ENCODE measurements around the gene CCDC24. TPM values are rescaled to one million over a fixed set of nuclear protein-coding genes. Genes with fewer than 3 reads are reported as not detected.

Gene CCDC24
- total and polyA plus RNA-seq, 4 donors = 0.92 to 4.2 (median 2.3) TPM

GRCh38 chr1:43982241-43982640 is 9.2 kb upstream of the CCDC24 start:
- no peaks in the 10 kb centered on the region for H3K9me3 ChIP-seq (ENCODE audit: control insufficient read depth in 4 of 4, low read length in 3 of 4)
- H3K36me3 ChIP-seq (ENCODE audit: control insufficient read depth in 4 of 4, insufficient read depth in 3 of 4, low read depth in 1 of 4, low read length in 3 of 4) = peaks cover 0 to 8% (median under 1%) of the 10 kb centered on the region in 4 donors
- H3K4me3 ChIP-seq (ENCODE audit: low read depth in 1 of 3, low read length in 3 of 3) = no peak overlapping the region
- H3K4me1 ChIP-seq (ENCODE audit: control insufficient read depth in 4 of 4, insufficient read depth in 4 of 4, low read length in 3 of 4) = peaks cover 7 to 27% (median 18%) of the 10 kb centered on the region in 4 donors
- H3K27ac ChIP-seq (ENCODE audit: low read depth in 1 of 2, low read length in 2 of 2) = no peak overlapping the region
- WGBS = 97% methylated on average over 8 of the region's 8 CpGs
- DNase-seq (ENCODE audit: low spot score) = no peak
- H3K27me3 ChIP-seq (ENCODE audit: control insufficient read depth in 4 of 4, insufficient read depth in 4 of 4, low read length in 3 of 4) = no peaks in the 10 kb centered on the region
- H3K9ac ChIP-seq (ENCODE audit: low read depth in 1 of 2, low read length in 2 of 2) = no peak overlapping the region
- no peak for TF ChIP-seq MAX (IDR thresholded peaks at IDR 0.05)

- Histone ChIP-seq H3K4me3 (ENCODE audit: low read depth in 1 of 3, low read length in 3 of 3) (no peak overlapping the region), H3K27ac (ENCODE audit: low read depth in 1 of 2, low read length in 2 of 2) (no peak overlapping the region), H3K36me3 (ENCODE audit: control insufficient read depth in 4 of 4, insufficient read depth in 3 of 4, low read depth in 1 of 4, low read length in 3 of 4) (peaks cover 0 to 4% (median 0%) of the 10 kb centered on the region in 4 donors)
These were observed 8.6 kb upstream of the CCDC24 start for GRCh38 chr1:43982808-43983207.

GRCh38 chr1:43983253-43983899 is 8.0 kb upstream of the CCDC24 start:
- TF ChIP-seq ATF3 (IDR thresholded peaks at IDR 0.05) (no peak), NR2F2 (IDR thresholded peaks at IDR 0.05) (no peak), MAX (IDR thresholded peaks at IDR 0.05) (no peak), SP1 (IDR thresholded peaks at IDR 0.05) (no peak), FOXA2 (IDR thresholded peaks at IDR 0.05) (no peak), HNF4A (conservative IDR thresholded peaks at IDR 0.05) (no peak), RXRA (IDR thresholded peaks at IDR 0.05) (no peak), EGR1 (IDR thresholded peaks at IDR 0.05; ENCODE audit: low read depth in 2 of 2) (no peak), YY1 (IDR thresholded peaks at IDR 0.05) (no peak), TAF1 (conservative IDR thresholded peaks at IDR 0.05) (no peak), REST (IDR thresholded peaks at IDR 0.05) (no peak), FOXA1 (IDR thresholded peaks at IDR 0.05) (no peak), HNF4G (IDR thresholded peaks at IDR 0.05) (no peak), RAD21 (IDR thresholded peaks at IDR 0.05) (no peak)
- Histone ChIP-seq H3K4me3 (ENCODE audit: low read depth in 1 of 3, low read length in 3 of 3) (no peak overlapping the region), H3K36me3 (ENCODE audit: control insufficient read depth in 4 of 4, insufficient read depth in 3 of 4, low read depth in 1 of 4, low read length in 3 of 4) (peaks cover 0 to 4% (median 0%) of the 10 kb centered on the region in 4 donors), H3K27ac (ENCODE audit: low read depth in 1 of 2, low read length in 2 of 2) (no peak overlapping the region), H3K9me3 (ENCODE audit: control insufficient read depth in 4 of 4, low read length in 3 of 4) (no peaks in the 10 kb centered on the region), H3K27me3 (ENCODE audit: control insufficient read depth in 4 of 4, insufficient read depth in 4 of 4, low read length in 3 of 4) (no peaks in the 10 kb centered on the region), H3K4me1 (ENCODE audit: control insufficient read depth in 4 of 4, insufficient read depth in 4 of 4, low read length in 3 of 4) (peaks cover 3 to 16% (median 8%) of the 10 kb centered on the region in 4 donors), H3K9ac (ENCODE audit: low read depth in 1 of 2, low read length in 2 of 2) (no peak overlapping the region)
- DNase-seq (ENCODE audit: low spot score) = no peak
- 93% methylated on average over 12 of the region's 12 CpGs for WGBS

More at GRCh38 chr1:43982808-43983207, 8.6 kb upstream of the CCDC24 start:
- Histone ChIP-seq H3K27me3 (ENCODE audit: control insufficient read depth in 4 of 4, insufficient read depth in 4 of 4, low read length in 3 of 4) (no peaks in the 10 kb centered on the region), H3K9me3 (ENCODE audit: control insufficient read depth in 4 of 4, low read length in 3 of 4) (no peaks in the 10 kb centered on the region), H3K9ac (ENCODE audit: low read depth in 1 of 2, low read length in 2 of 2) (no peak overlapping the region), H3K4me1 (ENCODE audit: control insufficient read depth in 4 of 4, insufficient read depth in 4 of 4, low read length in 3 of 4) (peaks cover 7 to 22% (median 12%) of the 10 kb centered on the region in 4 donors)
- TF ChIP-seq RXRA (IDR thresholded peaks at IDR 0.05) (no peak), FOXA2 (IDR thresholded peaks at IDR 0.05) (no peak), NR2F2 (IDR thresholded peaks at IDR 0.05) (no peak), HNF4A (conservative IDR thresholded peaks at IDR 0.05) (no peak), EGR1 (IDR thresholded peaks at IDR 0.05; ENCODE audit: low read depth in 2 of 2) (no peak), REST (IDR thresholded peaks at IDR 0.05) (no peak), RAD21 (IDR thresholded peaks at IDR 0.05) (no peak)
- WGBS = 89% methylated on average over 15 of the region's 15 CpGs
- no peak for DNase-seq (ENCODE audit: low spot score)
